ENCODE data around the gene WARS2.

DNA sequence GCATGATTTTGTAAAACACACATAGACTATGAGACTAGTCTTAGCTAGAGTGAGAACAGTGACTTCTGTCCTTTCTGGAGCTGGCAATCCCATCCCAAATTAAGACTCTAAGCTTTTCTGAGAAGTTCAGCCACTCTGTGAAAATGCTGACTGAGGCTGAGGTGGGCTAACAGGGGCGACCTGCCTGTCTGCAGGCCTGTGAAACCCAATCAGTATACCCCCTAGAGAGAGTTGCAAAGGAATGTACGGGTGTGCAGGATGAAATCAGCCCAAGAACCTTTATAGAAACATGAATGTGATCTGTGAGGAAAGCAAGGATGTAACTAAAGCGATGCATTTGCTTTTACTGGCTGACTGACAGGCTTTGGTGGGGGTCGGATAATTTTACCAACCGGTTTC, 136.3 kb downstream of the WARS2 start:
- TF ChIP-seq, protein P1, sequence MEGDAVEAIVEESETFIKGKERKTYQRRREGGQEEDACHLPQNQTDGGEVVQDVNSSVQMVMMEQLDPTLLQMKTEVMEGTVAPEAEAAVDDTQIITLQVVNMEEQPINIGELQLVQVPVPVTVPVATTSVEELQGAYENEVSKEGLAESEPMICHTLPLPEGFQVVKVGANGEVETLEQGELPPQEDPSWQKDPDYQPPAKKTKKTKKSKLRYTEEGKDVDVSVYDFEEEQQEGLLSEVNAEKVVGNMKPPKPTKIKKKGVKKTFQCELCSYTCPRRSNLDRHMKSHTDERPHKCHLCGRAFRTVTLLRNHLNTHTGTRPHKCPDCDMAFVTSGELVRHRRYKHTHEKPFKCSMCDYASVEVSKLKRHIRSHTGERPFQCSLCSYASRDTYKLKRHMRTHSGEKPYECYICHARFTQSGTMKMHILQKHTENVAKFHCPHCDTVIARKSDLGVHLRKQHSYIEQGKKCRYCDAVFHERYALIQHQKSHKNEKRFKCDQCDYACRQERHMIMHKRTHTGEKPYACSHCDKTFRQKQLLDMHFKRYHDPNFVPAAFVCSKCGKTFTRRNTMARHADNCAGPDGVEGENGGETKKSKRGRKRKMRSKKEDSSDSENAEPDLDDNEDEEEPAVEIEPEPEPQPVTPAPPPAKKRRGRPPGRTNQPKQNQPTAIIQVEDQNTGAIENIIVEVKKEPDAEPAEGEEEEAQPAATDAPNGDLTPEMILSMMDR (IDR thresholded peaks at IDR 0.05) = no peak
- no peak for TF ChIP-seq POLR2A (IDR thresholded peaks at IDR 0.05)

Data from testis (tissue), 2 donors.